Cardiac muscle cell (in vitro differentiated cells and primary cell): ENCODE measurements around the gene ACER3. TPM values are rescaled to one million over a fixed set of nuclear protein-coding genes. Genes with fewer than 3 reads are reported as not detected.

Source experiments
- DNase-seq, 2 donors: peaks; one replicate each; pipeline versions ENCODE4 v3.0.0 to v3.0.0-alpha.2; 2010 to 2017; ENCODE audit warnings: low read depth in 1 of 2, low spot score in 1 of 2
- H3K27ac ChIP-seq: fragments of 200-600 bp; sonication (generic); 2 replicates; pipeline ENCODE4 v1.5.1; 2016
- H3K27me3 ChIP-seq: fragments of 200-600 bp; sonication (generic); 2 replicates; pipeline ENCODE4 v1.6.0; 2016; ENCODE audit warnings: control low read depth
- H3K36me3 ChIP-seq: fragments of 200-600 bp; sonication (generic); 2 replicates; pipeline ENCODE4 v1.5.1; 2016; ENCODE audit warnings: control low read depth
- H3K4me1 ChIP-seq: fragments of 200-600 bp; sonication (generic); 2 replicates; pipeline ENCODE4 v1.8.1; 2017; ENCODE audit warnings: low read depth, mild to moderate bottlenecking, mixed run types
- H3K4me3 ChIP-seq: fragments of 200-600 bp; sonication (generic); 2 replicates; pipeline ENCODE4 v1.5.1; 2016; ENCODE audit warnings: mild to moderate bottlenecking
- H3K9me3 ChIP-seq: fragments of 200-600 bp; sonication (generic); 2 replicates; pipeline ENCODE4 v1.5.1; 2017; ENCODE audit warnings: low read depth, mild to moderate bottlenecking, control low read depth
- polyA plus RNA-seq: library from polyadenylated mRNA; unstranded; fragments of >200 nt; fragmentation: Nextera tagmentation; extraction: Ambion mirVana; gene quantifications from 2 replicates; pipeline ENCODE4 v1.2.1, GENCODE V29; 2016
- total RNA-seq: library from RNA; depleted of rRNA; stranded (reverse); fragments of >200 nt; gene quantifications from 2 replicates; pipeline ENCODE4 v1.2.3, GENCODE V29; 2016
- TF ChIP-seq, protein P1 (sequence below): IDR thresholded peaks from 2 replicates; pipeline ENCODE4 v1.5.1; 2012; ENCODE audit warnings: low read depth, mild to moderate bottlenecking, low read length

The ACER3 gene
- total and polyA plus RNA-seq, 2 experiments from 2014 or later, result 5.6 to 9.8 TPM

DNA sequence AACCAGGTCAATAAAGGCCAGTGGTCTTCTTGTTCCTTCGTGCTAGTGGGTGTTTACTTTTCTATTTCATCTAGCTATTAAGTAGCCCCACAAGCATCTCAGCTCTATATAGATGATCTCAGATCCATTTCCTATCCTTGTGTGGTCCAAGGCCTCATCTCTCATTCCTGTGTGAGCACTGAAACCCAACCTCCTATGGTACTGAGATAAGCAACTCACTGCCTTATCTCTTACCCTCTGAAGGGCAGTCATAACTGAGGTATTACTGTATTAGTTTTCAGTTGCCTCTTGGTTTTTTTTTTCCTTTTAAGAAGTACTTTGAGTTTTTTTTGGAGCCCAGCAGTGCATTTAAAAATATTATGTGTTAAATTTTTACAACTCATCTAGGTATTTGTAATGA lies 28.3 kb downstream of the ACER3 start:
- Histone ChIP-seq H3K9me3 (no peaks in the 10 kb centered on the region), H3K4me1 (peaks cover 9% of the 10 kb centered on the region), H3K27me3 (no peaks in the 10 kb centered on the region), H3K36me3 (no peaks in the 10 kb centered on the region), H3K27ac (no peak overlapping the region), H3K4me3 (no peak overlapping the region)
- TF ChIP-seq, protein P1, sequence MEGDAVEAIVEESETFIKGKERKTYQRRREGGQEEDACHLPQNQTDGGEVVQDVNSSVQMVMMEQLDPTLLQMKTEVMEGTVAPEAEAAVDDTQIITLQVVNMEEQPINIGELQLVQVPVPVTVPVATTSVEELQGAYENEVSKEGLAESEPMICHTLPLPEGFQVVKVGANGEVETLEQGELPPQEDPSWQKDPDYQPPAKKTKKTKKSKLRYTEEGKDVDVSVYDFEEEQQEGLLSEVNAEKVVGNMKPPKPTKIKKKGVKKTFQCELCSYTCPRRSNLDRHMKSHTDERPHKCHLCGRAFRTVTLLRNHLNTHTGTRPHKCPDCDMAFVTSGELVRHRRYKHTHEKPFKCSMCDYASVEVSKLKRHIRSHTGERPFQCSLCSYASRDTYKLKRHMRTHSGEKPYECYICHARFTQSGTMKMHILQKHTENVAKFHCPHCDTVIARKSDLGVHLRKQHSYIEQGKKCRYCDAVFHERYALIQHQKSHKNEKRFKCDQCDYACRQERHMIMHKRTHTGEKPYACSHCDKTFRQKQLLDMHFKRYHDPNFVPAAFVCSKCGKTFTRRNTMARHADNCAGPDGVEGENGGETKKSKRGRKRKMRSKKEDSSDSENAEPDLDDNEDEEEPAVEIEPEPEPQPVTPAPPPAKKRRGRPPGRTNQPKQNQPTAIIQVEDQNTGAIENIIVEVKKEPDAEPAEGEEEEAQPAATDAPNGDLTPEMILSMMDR, result no peak
- DNase-seq, result peak; percentile 4 to 49

DNA sequence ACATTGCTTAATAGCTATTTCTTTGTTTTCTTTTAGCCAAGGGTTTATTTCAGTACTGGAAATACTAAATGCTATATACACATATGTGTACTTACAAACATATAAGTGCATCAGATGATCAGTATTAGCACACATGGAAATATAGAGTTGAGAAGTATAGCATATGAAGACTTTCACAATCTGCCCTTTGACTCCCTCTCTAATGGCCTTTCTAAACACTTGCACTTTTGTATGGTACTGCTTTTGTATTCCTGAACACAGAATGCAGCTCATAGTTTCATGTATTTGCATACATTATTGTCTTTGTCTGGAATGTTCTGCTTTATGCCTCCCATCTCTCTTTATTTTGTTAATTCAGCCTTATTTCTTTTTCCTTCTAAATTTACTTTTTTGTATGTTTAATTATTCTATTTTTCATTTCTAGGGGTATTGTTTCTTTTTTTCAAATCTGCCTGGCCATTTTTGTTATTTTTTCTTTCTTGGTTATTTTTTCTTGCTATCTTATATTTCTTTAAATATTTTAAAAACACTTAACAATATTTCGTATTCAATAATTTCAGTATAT lies 28.8 kb downstream of the ACER3 start:
- H3K27ac ChIP-seq, result no peak overlapping the region
- H3K4me1 ChIP-seq, result peaks cover 9% of the 10 kb centered on the region
- no peaks in the 10 kb centered on the region for H3K27me3 ChIP-seq
- peak in 1 of 2 donors; percentile 9 for DNase-seq
- H3K9me3 ChIP-seq, result no peaks in the 10 kb centered on the region
- no peaks in the 10 kb centered on the region for H3K36me3 ChIP-seq
- H3K4me3 ChIP-seq, result no peak overlapping the region
- TF ChIP-seq, protein P1, result no peak

DNA sequence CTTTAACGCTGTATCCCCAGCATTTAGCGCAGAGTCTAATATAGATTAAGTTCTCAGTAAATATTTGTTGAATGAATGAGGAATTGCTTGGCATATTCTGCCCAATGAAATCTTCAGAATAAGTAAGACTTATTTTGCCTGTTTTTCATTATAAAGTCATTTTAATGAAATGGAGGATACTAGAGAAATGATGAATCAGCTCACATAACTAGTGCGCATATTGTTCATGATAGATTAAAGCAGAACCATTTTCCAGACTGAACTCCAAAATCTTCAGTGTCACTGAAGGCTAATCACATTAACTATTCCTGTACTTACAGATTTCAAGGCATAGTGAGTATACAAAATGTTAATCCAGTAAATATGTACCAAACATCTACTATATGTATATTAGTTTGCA lies 29.6 kb downstream of the ACER3 start:
- Histone ChIP-seq H3K36me3 (no peaks in the 10 kb centered on the region), H3K9me3 (no peaks in the 10 kb centered on the region), H3K4me3 (no peak overlapping the region), H3K4me1 (peaks cover 9% of the 10 kb centered on the region), H3K27ac (no peak overlapping the region), H3K27me3 (no peaks in the 10 kb centered on the region)
- TF ChIP-seq, protein P1, result no peak
- DNase-seq, result no peak

DNA sequence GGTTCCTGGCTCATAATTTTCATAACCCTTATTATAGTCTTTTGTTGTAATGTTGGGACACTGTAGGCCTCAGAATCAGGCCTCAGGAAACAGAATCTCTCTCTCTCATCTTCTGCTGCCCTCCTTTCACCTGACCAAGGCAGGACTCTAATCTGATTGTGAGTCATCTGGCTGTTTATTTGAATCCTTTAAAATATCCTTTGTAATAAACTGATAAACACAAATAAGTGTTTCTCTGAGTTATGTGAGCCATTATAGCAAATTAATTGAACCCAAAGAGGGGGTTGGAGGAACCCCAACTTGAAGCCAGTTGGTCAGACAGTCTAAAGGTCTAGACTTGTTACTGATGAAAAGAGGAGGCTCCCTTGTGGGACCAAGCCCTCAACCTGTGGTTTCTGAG lies 30.6 kb downstream of the ACER3 start:
- no peaks in the 10 kb centered on the region for H3K9me3 ChIP-seq
- DNase-seq, result no peak
- H3K4me3 ChIP-seq, result no peak overlapping the region
- H3K4me1 ChIP-seq, result peaks cover 9% of the 10 kb centered on the region
- no peaks in the 10 kb centered on the region for H3K27me3 ChIP-seq
- TF ChIP-seq, protein P1, result no peak
- no peak overlapping the region for H3K27ac ChIP-seq
- no peaks in the 10 kb centered on the region for H3K36me3 ChIP-seq

DNA sequence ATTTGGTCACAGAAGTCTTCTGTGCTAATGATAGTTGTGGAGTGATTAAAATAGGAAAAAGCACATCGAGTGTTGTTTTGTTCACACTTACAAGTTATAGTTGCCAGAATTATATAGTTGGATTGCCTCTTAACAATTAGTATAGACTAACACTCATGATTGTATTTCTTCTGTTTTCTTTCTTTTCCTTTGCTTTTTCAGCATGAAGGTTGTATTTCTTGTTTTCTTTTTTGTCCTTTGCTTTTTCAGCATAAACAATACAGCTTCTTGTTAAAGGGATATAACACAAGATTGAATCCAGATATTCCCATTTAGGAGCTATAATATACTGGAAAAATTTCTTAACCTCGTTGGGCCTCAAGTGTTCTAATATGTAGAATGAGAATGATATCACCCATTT lies 31.1 kb downstream of the ACER3 start:
- Histone ChIP-seq H3K4me1 (peaks cover 9% of the 10 kb centered on the region), H3K4me3 (no peak overlapping the region), H3K9me3 (no peaks in the 10 kb centered on the region), H3K27me3 (no peaks in the 10 kb centered on the region), H3K27ac (no peak overlapping the region), H3K36me3 (no peaks in the 10 kb centered on the region)
- TF ChIP-seq, protein P1, result no peak
- no peak for DNase-seq
